Activated T-helper 1 cell treated with anti-CD3 and anti-CD28 coated beads, Interleukin-12 subunit alpha, Interleukin-12 subunit beta, Interleukin-2, Interleukin-4 antibody, amounts not matched to agents 30 ng/mL and 10 ng/mL and 1 ng/mL, durations not matched to agents 14 hours and 24 hours and 36 hours (primary cell): Measurements from ENCODE around the gene LSM3. TPM values are rescaled to one million over a fixed set of nuclear protein-coding genes. Genes with fewer than 3 reads are reported as not detected.

Experiments used
- DNase-seq: peaks from one replicate; pipeline ENCODE4 v3.0.0; 2021; ENCODE audit warnings: low spot score
- H3K27ac Mint-ChIP-seq: one replicate; pipeline ENCODE4 v1.8.0; 2021; ENCODE audit warnings: mild to moderate bottlenecking, mixed read lengths
- H3K27me3 Mint-ChIP-seq: one replicate; pipeline ENCODE4 v1.8.0; 2022; ENCODE audit warnings: mild to moderate bottlenecking, moderate library complexity, mixed read lengths; ENCODE audit not compliant: insufficient read depth
- H3K36me3 Mint-ChIP-seq: one replicate; pipeline ENCODE4 v1.8.0; 2021; ENCODE audit warnings: low read depth, mixed read lengths
- H3K4me1 Mint-ChIP-seq: one replicate; pipeline ENCODE4 v1.8.0; 2021; ENCODE audit warnings: low read depth, mixed read lengths
- H3K4me3 Mint-ChIP-seq: one replicate; pipeline ENCODE4 v1.8.0; 2021; ENCODE audit warnings: mild to moderate bottlenecking, moderate library complexity, mixed read lengths
- H3K9me3 Mint-ChIP-seq: one replicate; pipeline ENCODE4 v1.8.0; 2021; ENCODE audit warnings: mixed read lengths
- intact Hi-C: fragments of 100-400 bp; cut with micrococcal nuclease; formaldehyde crosslinking; loops from one replicate; pipeline ENCODE4 v1.15.1; 2024
- total RNA-seq: library from RNA; stranded (reverse); gene quantifications from 2 replicates; pipeline ENCODE4 v1.2.3, GENCODE V29; 2022

Gene LSM3
- total RNA-seq, 1 donor from 2014 or later = 15.6 TPM

DNA sequence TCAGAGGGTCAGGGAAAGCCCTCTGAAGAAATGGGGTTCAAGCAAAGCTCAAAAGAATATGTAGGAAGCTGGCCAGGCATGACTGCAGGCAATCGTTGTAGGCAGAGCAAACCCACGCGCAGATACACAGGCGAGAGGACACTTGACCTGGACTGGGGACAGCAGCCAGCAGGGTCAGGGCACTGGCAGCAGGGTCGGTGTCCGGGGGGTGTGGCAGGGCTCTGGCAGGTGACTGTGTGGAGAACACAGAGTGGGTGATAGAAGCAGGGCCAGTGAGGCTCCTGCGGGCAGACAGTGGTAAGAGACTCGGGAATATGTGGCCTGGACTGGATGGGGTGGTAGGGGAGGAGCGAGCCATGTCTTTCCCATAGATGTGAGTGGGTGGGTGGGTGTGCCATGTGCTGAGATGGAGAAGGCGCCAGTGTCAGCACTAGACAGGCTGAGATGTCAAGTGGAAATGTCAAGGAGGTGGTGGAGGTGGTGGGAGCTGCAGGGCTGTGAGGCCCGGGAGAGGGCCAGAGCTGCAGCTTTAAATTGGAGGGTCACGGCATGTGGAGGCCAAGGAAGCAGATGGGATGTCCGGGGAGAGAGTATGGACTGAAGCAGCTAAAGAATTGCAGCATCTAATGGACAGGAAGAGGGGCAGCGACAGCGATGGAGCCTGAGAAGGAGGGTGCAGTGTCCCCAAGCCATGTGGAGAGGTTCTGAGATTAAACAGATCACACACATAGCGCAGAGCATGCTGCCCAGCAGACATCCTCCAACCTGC, 40.3 kb upstream of the LSM3 start:
- Mint-ChIP-seq H3K4me1 (peaks cover 30% of the 10 kb centered on the region), H3K36me3 (peaks cover 53% of the 10 kb centered on the region), H3K4me3 (no peak overlapping the region), H3K9me3 (no peaks in the 10 kb centered on the region), H3K27ac (no peak overlapping the region), H3K27me3 (no peaks in the 10 kb centered on the region)
- intact Hi-C loops = no loop called here
- DNase-seq = no peak

DNA sequence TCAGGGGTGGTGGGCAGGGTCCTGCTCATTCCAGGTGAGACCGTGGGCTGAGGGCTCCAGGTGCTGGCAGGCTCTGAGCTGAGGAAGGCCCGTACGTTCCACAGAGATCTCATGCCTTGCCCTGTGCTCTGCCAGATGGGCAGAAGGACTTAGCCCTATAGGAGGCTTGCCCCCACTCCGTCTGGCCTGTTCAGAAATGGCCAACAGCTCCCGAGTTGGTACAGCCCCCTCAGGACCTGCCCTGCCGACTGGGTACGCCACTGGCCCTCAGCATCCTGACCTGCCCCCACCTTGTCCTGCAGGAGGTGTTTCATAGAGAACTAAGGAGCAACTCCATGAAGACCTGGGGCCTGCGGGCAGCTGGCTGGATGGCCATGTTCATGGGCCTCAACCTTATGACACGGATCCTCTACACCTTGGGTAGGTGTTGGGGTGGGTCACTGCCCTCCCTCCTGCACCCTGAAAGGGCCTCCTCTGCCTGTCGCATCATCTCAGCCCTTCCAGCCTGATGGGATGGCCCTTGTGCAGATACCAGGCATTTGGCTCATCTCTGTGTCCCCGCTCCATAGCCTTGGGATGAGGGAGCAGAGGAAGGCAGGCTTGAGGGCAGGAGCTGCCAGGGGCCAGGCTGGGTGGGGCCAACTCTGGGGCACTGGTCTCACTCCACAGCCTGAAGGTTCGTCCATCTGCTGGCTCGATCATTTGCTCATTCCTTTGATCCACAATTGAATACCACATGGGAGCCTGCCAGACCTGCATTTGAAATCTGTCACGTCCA, 39.5 kb upstream of the LSM3 start:
- Mint-ChIP-seq H3K4me1 (peaks cover 37% of the 10 kb centered on the region), H3K36me3 (peaks cover 47% of the 10 kb centered on the region), H3K9me3 (no peaks in the 10 kb centered on the region), H3K27me3 (no peaks in the 10 kb centered on the region), H3K27ac (no peak overlapping the region), H3K4me3 (no peak overlapping the region)
- intact Hi-C loops = no loop called here
- no peak for DNase-seq

DNA sequence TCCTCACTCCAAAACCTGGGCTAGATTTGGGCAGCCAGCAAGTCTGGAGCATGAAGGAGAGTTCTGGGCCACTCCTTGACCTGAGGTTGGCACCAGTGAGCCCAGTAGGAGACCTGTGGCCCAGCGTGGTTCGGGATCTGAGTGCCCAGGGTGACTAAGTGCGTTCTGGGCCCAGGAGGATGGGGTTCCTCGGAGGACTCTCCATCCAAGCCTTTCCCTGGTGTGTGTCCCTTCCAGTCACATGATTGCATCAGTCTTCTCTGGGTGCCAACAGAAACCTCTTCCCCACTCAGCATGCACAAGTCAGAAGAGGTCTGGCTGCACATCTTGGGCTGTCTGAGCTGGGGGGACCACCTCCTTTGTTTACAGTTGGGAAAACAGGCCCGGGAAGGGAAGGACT, 38.8 kb upstream of the LSM3 start:
- intact Hi-C loops = no loop called here
- H3K27ac Mint-ChIP-seq = no peak overlapping the region
- H3K9me3 Mint-ChIP-seq = no peaks in the 10 kb centered on the region
- H3K36me3 Mint-ChIP-seq = peaks cover 46% of the 10 kb centered on the region
- no peak for DNase-seq
- peaks cover 44% of the 10 kb centered on the region for H3K4me1 Mint-ChIP-seq
- H3K4me3 Mint-ChIP-seq = no peak overlapping the region
- no peaks in the 10 kb centered on the region for H3K27me3 Mint-ChIP-seq

DNA sequence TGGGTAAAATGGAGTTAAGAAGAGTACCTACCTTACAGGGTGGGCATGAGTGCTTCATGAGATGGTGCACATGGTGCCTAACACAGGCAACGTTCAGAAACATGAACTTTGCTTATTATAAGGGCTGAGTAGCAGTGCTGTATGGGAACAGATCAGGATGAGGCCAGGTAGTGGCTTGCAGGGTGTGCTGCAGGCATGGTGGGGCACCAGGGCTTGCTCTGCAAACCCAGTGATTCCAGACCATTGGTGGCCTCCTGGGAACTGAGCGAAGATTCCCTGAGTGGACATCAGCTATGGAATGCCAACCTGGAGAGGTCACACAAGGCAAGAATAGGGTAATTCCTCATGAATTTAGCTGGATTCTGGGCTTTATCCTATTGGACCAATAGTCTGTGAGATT, 37.9 kb upstream of the LSM3 start:
- no peak for DNase-seq
- Mint-ChIP-seq H3K27ac (no peak overlapping the region), H3K9me3 (no peaks in the 10 kb centered on the region), H3K4me3 (no peak overlapping the region), H3K27me3 (no peaks in the 10 kb centered on the region), H3K36me3 (peaks cover 46% of the 10 kb centered on the region), H3K4me1 (peaks cover 51% of the 10 kb centered on the region)
- intact Hi-C loops = no loop called here

DNA sequence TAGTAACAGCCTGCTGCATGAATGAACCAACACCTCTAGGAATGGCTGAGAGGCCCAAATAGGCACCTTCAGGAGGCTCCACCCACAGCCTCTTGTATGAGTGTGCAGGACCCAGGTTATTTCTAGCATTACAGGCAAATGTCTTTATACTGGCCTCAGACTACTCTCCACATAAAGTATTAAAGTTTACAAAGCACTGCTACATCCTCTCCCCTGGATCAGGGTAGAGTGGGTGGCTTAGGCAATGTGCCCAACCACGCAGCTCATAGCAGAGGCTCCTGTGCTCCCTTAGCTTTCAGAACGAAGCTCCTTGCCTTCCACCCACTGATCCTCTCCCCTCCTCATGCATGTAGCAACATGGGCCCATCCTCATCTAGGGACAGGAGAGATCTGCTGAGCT, 37.5 kb upstream of the LSM3 start:
- Mint-ChIP-seq H3K9me3 (no peaks in the 10 kb centered on the region), H3K27me3 (no peaks in the 10 kb centered on the region), H3K36me3 (peaks cover 43% of the 10 kb centered on the region), H3K27ac (peak overlapping the region; percentile 34), H3K4me1 (peaks cover 56% of the 10 kb centered on the region), H3K4me3 (no peak overlapping the region)
- no peak for DNase-seq
- intact Hi-C loops = no loop called here

DNA sequence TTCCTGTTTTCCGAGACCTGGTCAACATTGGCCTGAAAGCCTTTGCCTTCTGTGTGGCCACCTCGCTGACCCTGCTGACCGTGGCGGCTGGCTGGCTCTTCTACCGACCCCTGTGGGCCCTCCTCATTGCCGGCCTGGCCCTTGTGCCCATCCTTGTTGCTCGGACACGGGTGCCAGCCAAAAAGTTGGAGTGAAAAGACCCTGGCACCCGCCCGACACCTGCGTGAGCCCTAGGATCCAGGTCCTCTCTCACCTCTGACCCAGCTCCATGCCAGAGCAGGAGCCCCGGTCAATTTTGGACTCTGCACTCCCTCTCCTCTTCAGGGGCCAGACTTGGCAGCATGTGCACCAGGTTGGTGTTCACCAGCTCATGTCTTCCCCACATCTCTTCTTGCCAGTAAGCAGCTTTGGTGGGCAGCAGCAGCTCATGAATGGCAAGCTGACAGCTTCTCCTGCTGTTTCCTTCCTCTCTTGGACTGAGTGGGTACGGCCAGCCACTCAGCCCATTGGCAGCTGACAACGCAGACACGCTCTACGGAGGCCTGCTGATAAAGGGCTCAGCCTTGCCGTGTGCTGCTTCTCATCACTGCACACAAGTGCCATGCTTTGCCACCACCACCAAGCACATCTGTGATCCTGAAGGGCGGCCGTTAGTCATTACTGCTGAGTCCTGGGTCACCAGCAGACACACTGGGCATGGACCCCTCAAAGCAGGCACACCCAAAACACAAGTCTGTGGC, 36.8 kb upstream of the LSM3 start:
- Mint-ChIP-seq H3K9me3 (no peaks in the 10 kb centered on the region), H3K27me3 (no peaks in the 10 kb centered on the region), H3K4me1 (peaks cover 59% of the 10 kb centered on the region), H3K4me3 (no peak overlapping the region), H3K36me3 (peaks cover 44% of the 10 kb centered on the region), H3K27ac (peak overlapping the region; percentile 90)
- intact Hi-C loops = loop anchor here (2.0 kb wide), 1 partner anchor 805 kb away; the partner anchor contains the start of gene NR2C2
- no peak for DNase-seq

DNA sequence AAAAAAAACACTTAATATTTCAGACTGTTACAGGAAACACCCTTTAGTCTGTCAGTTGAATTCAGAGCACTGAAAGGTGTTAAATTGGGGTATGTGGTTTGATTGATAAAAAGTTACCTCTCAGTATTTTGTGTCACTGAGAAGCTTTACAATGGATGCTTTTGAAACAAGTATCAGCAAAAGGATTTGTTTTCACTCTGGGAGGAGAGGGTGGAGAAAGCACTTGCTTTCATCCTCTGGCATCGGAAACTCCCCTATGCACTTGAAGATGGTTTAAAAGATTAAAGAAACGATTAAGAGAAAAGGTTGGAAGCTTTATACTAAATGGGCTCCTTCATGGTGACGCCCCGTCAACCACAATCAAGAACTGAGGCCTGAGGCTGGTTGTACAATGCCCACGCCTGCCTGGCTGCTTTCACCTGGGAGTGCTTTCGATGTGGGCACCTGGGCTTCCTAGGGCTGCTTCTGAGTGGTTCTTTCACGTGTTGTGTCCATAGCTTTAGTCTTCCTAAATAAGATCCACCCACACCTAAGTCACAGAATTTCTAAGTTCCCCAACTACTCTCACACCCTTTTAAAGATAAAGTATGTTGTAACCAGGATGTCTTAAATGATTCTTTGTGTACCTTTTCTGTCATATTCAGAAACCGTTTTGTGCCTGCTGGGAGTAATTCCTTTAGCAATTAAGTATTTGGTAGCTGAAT, 35.9 kb upstream of the LSM3 start:
- Mint-ChIP-seq H3K9me3 (no peaks in the 10 kb centered on the region), H3K4me1 (peaks cover 59% of the 10 kb centered on the region), H3K4me3 (peak overlapping the region; percentile 65), H3K36me3 (peaks cover 47% of the 10 kb centered on the region), H3K27me3 (no peaks in the 10 kb centered on the region), H3K27ac (peak overlapping the region; percentile 90)
- DNase-seq = peak; percentile 51
- intact Hi-C loops = loop anchor here (2.0 kb wide), 1 partner anchor 804 kb away; the partner anchor contains the start of gene NR2C2

DNA sequence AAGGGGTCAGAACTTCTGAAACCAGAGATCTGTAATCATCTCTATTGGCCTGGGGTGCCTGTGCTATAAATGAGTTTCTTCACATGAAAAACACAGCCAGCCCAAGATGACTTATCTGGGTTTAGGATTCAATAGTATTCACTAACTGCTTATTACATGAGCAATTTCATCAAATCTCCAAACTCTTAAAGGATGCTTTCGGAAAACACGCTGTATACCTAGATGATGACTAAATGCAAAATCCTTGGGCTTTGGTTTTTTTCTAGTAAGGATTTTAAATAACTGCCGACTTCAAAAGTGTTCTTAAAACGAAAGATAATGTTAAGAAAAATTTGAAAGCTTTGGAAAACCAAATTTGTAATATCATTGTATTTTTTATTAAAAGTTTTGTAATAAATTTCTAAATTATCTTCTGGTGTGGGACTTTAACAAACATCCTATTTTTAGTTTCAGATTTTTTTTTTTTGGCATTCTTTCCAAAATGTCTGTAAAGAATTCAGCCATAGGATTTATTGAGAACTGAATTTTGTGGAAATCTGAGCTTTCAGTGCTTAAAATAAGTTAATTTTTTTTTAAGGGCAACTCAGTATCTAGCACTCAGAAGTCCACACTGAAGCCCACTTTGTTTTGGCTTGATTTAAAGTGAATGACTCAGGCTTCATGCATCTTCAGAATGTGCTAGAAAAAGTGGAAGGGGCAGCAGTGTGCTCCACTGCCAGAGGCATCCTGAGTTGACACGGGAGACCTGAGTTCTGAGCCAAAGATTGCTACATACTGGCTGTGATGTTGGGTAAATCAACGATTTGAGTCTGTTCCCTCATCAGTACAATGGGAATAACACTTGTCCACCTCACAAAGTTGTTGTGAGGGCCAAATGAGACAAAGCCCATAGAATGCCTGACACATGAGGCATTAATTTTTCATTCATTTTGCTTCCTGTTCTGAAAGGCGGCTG, 35.1 kb upstream of the LSM3 start:
- peaks cover 59% of the 10 kb centered on the region for H3K4me1 Mint-ChIP-seq
- intact Hi-C loops = loop anchor here (1.0 to 2.0 kb wide), 7 partner anchors 19 to 803 kb away; partner anchors contain the start of genes CHCHD4, LSM3, NR2C2 and SLC6A6
- no peaks in the 10 kb centered on the region for H3K27me3 Mint-ChIP-seq
- DNase-seq = no peak
- H3K9me3 Mint-ChIP-seq = no peaks in the 10 kb centered on the region
- peak overlapping the region; percentile 65 for H3K4me3 Mint-ChIP-seq
- H3K27ac Mint-ChIP-seq = peak overlapping the region; percentile 93
- H3K36me3 Mint-ChIP-seq = peaks cover 41% of the 10 kb centered on the region

DNA sequence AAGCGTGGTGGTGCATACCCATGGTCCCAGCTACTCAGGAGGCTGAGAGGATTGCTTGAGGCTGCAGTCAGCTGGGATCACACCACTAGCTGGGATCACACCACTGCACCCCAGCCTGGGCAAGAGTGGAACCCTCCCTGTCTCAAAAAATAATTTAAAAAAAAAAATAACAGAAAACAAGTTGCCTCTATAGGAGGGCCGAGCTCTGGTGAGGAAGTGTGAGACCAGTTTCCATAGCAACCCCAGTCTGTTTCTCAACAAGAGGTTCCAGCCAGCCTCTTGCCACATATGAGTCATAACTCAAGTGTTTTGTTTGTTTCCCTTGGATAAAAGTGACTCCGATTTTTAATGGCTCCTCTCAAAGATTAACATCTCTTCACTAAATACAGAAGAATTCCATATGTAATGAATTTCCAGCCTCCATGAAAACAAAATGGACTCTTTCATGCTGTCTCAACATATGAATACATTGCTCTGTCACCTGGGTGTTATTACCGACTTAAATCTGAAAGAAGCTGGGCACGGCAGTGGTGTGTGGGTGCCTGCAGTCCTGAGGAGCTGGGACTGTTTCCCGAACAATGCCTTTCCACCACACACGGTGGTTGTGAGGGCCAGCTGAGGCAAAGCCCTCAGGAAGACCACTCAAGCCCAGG, 34.1 kb upstream of the LSM3 start:
- Mint-ChIP-seq H3K36me3 (peaks cover 36% of the 10 kb centered on the region), H3K27ac (peak overlapping the region; percentile 93), H3K27me3 (no peaks in the 10 kb centered on the region), H3K4me3 (peak overlapping the region; percentile 64), H3K4me1 (peaks cover 59% of the 10 kb centered on the region), H3K9me3 (no peaks in the 10 kb centered on the region)
- intact Hi-C loops = loop anchor here (1.0 kb wide), 6 partner anchors 20 to 288 kb away; partner anchors contain the start of genes CHCHD4, LSM3, SLC6A6 and XPC
- peak; percentile 75 for DNase-seq

DNA sequence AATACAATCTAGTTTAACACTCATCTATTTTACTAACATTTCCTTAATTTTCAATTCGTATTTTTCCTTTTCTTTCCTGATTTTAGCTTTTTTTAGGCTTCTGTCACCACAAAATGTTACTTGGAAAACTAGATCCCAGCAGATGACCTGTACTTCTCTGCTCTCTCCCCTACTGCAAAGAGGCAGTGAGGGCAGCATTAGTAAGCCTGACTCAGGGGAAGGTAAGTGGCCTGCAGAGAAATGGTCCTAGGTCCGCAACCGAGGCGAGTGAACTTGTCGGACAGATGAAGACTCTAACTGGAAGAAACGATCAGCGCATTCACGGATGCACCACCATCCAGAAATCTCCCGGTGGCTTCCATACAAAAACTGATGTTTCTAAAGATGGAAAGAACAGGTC, 33.4 kb upstream of the LSM3 start:
- no peak for DNase-seq
- Mint-ChIP-seq H3K4me1 (peaks cover 59% of the 10 kb centered on the region), H3K36me3 (peaks cover 37% of the 10 kb centered on the region), H3K27me3 (no peaks in the 10 kb centered on the region), H3K9me3 (no peaks in the 10 kb centered on the region), H3K27ac (peak overlapping the region; percentile 93), H3K4me3 (no peak overlapping the region)
- intact Hi-C loops = no loop called here

DNA sequence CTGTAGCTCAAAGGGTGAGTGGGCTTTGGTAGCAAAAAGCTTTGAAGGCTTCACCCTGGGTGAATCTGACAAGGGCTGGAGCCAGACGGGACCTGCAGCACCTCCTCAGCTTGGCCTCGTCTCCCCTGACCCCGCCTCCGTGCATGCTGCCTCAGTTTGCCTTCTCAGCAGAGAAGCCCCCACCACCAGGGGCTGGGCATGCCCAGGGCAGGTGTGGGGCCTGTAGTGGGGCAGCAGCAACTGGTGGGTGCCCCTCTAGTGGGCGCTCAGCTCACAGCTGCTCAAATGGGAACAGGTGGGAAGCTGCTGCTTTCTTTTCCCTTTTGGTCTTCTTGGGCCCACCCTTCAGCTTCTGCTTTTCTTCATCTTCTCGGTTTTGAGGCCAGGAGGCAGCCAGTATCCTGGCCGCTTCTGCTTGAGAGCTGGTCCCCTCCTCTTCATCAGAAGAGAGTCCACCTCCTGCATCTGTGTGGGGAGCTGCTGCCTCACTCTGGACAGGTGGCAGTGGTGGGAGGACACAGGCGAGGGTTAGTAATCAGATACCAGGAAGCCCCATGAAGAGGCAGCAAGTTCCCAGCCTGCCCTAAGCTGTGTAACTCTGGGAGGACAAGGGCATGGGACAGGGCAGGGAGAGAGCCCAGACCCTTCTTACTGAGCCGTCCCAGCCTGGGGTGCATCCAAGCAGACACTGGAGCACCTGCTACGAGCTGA, 32.8 kb upstream of the LSM3 start:
- Mint-ChIP-seq H3K4me3 (no peak overlapping the region), H3K27me3 (no peaks in the 10 kb centered on the region), H3K36me3 (peaks cover 38% of the 10 kb centered on the region), H3K9me3 (no peaks in the 10 kb centered on the region), H3K4me1 (peaks cover 54% of the 10 kb centered on the region), H3K27ac (peak overlapping the region; percentile 70)
- DNase-seq = no peak
- intact Hi-C loops = no loop called here
